NCI-H146 treated with DMSO at 0.1 percent for 48 hours (cell line): Measurements from ENCODE around the gene SUMO3.
A peak's percentile ranks its signal among the peaks of the same experiment; 100 is the strongest.
"Not testable (repeated sequence)": the region's sequence is repeated elsewhere in the genome, so short reads cannot be mapped to it uniquely, and the experiment has no call there.

ENCODE experiments used
- DNase-seq: peaks from one replicate; lab custom pipeline; 2025; ENCODE audit not compliant: unreplicated experiment; lab: John Stamatoyannopoulos, UW

The SUMO3 gene

DNA sequence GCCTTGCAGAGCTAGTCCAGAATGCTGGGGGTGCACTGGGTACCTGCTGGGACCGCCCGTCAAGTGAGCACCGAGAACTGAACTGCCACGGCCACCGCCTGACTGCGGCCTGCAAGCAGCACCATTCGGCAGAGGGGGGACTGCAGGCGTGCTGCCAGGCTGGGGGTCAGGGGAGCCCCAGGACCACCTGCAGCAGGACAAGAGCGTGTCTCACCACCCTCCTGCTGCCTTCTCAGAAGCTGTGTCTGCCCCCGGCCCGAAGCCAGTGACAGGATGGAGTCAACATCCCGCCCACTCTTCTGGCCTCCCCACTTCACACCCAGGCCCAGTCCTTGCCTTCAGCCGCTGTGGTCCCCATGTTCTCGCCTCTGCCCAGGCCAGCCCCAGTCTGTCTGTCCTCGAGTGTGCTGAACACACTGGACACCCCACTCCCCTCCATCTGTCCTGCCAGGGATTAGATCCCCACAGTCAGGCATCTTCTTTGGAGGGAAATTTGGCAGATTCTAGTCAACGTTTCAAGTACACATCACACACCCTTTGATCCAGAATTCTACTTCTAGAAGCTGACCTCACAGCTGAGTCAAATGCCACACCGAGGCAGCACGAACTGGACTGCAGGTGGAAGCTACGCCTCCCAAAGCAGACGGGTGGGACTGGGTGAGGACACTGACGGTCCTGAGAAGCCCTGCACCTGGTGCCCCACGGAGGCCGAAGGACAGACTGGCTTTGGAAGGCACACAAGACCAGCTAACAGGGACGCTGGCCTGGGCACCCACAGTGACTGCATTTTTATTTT lies 29.6 kb upstream of the SUMO3 start:
- no peak for DNase-seq

DNA sequence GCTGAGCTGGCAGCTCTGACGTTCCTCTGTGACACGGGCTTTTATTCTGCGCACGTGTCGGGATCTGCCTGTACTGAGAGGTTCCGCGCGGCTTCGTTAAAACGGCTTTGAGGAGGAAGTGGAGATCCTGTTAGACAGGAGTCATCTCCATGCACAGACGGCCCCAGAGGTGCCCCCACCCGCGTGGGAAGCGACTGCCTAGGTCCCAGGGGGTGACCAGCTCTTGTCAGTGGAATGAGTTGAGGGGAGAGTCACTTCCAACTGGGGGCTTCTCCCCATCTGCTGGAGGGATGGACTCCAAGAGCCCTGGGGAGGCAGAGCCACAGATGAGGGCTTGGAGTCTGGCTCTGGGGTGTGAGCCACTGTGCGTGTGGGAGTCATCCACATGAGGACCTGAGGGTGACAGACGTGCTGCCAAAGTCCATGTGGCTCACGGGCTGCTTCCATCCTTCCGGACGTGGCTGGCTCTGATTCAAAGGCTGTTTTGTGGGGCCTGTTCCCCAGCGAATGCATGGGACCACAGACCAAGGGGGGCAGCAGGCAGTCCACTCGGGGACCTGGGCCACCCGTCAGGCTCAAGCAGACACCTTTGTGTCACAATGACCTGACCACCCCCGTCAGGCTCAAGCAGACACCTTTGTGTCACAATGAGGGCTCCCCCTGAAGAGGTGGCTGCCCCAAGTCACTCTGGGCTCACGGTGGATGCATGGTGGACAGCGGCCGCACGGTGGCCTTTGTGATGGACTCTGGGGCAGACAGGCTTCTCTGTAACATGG lies 28.8 kb upstream of the SUMO3 start:
- no peak for DNase-seq

DNA sequence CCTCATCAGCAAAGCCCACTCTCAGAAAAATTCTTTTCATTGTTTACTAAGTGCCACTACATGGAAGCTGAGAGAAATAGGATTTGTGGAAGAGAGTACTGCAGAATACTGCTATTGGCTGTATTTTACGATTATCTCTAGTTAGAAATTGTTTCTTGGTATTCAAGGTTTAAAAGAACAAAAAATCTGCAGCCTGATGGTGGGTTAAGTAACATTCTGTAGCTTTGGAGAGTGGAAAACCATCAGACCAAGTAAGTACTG lies 28.3 kb upstream of the SUMO3 start:
- no peak for DNase-seq

DNA sequence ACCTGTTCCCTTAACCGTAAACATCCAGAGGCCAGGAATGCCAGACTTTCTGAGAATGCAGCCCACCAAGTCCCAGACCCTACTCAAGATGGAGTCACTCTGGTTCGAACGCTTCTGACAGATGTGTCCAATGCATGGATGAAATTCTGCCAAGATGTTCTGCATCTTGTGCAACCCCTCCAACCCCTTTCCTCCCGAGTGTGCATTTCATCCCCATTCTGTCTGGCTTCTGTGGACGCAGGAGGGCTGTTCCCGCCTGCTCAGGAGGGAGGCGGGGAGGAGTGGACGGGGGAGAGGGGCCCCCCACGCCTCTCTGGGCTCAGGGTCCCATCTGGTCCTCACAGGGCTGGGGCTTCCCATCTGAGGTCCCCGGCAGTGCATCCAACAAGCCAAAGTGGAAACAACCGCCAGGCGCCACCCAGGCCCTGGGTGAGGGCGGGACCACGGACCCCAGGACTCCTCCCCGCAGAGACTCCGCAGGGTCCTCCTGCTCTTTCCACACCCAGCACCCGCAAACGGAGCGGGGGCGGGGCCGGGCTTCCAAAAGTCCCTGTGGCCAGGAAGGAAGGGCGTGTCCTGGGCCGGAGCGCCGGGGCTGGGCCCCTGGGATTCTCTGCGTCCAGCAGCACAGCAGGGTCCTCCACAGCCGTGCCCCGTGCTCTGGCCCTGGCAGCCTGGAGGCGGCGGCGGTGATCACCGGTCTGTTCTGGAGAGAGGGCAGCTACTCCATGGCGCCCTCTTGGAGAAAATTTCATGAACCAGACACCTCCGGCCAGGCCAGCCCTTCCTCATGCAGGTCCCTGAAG lies 27.8 kb upstream of the SUMO3 start:
- DNase-seq: peak; percentile 4

DNA sequence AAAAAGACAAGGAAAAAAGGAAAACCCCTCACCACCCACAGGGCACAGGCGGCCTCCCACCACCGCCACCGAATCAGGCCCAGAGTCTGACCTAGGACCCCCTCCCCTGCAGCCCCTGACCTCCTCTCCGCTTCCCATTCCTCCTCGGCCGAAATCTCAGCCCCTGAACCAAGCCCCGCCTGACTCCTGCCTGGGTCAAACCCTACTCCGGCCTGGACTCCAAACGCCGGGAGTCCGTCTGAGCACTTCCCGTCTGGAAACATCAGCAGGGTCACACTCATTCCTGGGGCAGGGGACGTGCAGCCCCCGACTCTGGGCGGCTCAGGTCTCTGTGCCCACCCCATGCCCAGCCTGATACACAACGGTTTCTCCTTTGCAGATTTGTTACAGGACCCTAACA lies 26.4 kb upstream of the SUMO3 start:
- DNase-seq: no peak

DNA sequence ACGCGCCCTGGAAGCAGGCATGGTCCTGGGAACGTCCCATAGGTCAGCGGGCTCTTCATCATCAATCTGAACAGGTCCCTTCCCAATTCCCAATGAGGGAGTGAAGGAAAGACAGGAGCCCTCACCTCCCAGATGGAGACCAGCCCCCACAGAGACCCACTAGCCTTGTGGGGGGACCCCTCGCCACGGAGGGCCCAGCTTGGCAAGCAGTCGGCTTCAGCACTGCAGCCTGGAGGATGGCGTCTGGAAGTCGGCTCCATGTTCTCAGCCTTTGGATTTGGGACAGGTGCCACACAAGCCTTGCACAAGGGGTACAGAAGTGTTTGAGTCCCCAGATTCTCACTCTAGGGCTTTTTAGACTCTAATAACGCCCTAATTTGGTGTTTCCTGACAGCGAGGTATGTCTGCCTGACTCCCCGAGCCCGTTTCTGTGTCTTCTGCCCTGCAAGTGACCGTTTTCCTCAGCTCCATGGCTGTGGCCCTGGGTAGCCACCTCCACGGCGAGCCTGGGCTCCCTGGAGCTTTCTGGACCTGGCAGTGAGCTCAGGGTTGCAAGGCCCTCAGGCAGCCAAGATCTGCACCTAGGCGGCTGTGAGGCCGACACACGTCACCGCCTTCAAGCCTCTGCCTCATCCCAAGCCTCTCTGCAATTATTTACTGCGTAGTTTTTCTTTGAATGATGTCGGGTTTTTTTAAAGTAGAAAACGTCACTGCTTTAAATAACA lies 25.0 kb upstream of the SUMO3 start:
- DNase-seq: no peak

DNA sequence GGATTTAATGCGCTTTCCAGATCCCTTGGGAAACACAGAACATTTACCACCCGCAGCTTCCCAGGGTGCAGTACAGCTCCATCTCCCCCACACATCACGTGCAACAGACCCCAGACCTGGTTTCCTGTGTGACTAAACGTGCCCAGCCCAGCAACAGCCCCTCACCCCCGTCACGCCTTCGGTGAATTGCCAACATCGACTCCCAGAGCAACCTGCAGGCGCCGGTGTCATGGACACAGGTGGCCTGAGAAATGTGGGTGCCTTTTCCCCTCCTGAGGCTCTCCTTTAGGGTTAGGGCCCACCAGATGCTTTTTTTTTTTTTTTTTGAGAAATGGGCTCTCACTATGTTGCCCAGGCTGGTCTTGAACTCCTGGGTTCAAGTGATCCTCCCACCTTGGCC lies 24.2 kb upstream of the SUMO3 start:
- no peak for DNase-seq

DNA sequence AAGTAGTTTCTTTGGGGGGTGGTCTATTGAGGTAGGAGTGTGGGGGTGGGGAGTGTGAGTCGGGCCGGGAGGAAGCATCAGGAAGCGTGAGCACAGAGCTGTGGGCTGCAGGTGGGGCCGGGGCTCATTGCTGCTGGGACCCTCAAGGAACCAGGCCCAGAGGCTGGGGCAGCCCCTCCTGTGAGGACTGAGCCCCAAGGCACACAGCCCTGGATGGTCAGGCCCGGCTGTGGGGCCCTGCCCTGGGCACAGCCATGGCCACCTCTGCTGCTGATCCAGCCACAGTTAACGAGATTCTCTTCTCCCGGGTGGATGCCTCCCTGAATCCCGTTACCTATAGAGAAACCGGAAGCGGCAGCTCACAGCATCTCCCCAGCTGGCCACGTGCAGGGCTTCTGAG lies 22.9 kb upstream of the SUMO3 start:
- DNase-seq: no peak

DNA sequence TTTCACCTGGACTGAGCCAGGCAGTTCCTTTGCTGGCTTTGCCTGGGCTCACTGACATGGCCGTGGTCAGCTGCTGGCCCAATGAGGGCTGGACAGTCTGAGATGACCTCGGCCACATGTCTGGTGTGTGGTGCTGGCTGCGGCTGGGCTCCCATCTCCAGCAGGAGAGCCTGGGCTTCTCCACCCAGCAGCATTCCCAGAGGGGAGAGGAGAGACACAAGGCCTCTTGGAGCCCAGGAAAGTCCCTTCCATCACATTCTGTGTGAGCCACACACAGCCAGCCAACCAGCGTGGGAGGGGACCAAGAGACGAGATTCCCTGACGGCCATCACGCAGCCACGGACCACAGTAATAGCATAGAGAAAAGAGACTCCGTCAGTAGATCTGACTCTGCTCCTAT lies 21.1 kb upstream of the SUMO3 start:
- DNase-seq: no peak

DNA sequence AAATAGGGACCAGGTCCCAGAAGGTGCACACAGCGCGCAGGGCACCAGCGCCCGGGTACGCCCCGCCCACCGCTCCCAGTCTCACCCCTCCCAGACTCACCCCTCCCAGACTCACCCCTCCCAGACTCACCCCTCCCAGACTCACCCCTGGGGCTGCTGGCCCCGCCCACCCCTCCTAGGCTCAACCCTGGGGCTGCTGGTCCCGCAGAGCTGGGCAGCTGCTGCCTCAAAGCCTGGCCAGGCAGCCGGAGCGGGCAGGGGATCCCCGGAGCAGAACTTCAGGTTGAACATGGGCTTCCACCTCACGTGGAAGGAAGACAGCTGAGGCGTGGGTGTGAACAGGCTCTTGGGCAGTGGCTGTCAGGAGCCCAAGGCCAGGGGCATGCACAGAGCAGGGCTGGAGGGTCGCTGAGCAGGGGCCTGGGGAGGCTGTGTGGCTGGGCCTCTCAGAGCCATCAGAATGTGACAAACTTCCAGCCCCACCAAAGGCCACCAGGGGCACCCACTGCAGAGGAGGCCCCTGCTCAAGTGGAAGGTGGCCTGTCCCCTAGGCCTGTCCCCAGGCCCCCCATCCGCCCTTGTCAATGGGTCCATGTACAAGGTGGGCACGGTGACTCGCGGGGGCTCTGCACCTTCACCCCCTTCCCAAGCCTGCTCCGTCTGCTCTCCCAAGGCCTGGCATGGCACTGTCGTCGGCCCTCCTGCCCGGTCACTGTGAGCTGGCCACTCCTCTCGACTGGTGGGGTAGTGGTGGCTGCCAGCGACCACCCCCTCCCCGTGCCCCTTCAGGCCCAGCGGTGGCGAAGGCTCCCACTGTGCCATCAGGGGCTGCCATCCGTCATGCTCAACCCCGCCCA lies 20.4 kb upstream of the SUMO3 start:
- no peak for DNase-seq

DNA sequence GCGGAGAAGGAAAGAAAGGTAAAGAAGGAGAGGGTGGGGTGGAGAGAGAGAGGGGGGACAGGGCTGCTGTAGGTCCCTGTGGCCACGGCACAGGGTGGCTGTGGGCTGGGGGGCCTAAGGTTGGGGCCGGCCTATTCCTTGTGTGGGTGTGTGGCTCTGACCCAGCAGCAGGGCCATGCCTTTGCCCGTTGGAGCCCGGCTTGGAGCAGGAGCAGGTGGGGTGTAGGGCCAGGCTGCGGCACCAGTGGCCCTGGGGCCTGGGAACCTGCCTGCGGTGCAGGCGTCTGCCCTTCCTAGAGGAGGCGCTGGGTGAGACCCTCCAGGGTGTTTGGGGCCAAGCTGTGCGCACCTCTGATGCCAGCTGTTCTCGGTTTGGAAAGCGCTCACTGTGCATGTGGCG lies 19.7 kb upstream of the SUMO3 start:
- no peak for DNase-seq

DNA sequence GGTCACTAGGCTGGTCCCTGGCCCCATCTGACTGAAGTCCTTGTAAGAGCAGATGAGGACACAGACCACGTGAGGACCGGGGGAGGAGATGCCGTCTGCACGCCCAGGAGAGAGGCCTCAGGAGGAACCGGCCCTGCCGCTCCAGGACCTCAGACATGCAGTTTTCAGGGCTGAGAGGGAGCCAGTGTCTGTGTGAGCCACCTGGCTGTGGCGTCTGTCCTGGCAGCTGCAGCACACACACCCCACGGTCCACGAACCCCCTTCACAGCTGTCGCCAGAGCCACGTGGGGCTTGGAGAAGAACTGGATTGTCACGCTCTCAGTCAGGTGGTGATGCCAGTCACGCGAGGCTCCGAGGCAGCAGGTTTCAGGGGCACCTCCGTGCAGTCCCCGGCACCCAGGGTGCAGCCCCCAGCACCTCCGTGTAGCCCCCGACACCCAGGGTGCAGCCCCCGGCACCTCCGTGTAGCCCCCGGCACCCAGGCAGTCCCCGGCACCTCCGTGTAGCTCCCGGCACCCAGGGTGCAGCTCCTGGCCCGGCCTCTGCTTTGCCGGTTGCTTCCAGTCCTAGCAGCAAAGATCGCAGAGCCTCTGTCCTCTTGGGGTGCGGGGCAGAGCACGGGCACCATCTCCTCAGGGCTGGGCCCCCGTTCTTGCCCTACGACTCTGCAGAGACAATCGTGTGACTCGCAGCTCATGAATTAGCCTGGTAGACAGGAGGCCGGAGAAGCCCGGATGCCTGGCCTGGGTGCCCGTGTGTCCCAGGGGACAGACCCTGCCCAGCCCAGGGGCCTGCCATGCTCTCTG lies 19.0 kb upstream of the SUMO3 start:
- no peak for DNase-seq

DNA sequence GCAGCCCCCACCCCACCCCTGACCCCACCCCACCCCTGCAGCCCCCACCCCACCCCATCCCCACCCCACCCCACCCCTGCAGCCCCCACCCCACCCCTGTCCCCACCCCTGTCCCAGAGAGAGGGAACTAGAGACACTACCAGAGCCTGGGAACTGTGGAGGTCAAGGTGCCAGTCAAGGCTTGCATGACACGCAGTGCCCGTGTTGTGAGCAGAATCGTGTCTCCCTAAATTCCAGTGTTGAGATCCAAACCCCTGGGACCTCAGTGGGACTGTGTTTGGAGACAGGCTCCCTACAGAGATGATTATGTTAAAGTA lies 18.4 kb upstream of the SUMO3 start:
- DNase-seq: no peak

DNA sequence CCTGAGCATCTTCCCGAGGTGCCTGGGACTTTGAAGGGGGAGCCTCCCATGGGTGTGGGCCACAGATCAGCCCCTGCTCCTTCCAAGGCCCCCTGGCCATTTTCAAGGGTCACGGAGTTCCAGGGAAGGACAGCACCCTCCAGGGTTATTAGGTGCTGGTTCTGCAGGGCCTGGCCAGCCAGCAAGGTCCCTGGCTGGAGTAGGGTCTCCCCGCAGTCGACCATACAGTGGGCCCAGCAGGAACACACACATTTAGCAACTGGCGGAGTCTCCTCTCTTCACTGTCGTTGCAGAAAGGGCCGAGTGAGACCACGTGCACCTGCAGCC lies 17.7 kb upstream of the SUMO3 start:
- DNase-seq: no peak

DNA sequence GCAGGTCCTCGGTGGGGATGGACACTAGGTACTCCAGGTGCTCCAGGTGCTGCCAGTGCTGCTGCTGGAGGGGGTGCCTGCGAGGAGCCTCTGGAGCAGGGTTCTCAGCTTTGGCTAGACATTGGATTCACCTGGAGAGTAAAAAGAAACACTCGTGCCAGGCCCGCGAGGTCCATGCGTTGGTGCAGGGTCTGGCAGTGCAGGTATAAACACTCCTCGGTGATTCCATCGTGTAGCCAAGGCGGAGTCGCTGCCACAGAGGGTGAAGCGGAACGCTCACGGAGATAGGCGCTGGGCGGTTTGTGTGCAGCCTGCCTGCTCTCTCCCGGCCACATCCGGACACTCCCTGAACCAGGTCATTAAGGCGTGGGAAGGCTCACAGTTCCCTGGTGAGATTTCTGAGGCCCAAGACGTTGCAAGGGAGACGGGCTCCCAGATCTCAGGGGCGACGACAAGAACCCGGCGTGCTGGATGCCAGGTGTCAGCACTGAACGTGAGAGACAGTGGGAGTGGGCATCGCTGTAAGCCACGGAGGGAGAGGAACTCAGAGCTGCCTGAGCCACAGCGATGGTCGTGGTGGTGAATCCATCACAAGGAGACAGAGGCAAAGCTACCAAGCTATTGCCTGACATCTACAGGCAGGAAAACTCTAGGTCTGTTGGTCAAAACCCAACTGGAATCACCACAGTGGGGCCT lies 17.2 kb upstream of the SUMO3 start:
- DNase-seq: no peak

DNA sequence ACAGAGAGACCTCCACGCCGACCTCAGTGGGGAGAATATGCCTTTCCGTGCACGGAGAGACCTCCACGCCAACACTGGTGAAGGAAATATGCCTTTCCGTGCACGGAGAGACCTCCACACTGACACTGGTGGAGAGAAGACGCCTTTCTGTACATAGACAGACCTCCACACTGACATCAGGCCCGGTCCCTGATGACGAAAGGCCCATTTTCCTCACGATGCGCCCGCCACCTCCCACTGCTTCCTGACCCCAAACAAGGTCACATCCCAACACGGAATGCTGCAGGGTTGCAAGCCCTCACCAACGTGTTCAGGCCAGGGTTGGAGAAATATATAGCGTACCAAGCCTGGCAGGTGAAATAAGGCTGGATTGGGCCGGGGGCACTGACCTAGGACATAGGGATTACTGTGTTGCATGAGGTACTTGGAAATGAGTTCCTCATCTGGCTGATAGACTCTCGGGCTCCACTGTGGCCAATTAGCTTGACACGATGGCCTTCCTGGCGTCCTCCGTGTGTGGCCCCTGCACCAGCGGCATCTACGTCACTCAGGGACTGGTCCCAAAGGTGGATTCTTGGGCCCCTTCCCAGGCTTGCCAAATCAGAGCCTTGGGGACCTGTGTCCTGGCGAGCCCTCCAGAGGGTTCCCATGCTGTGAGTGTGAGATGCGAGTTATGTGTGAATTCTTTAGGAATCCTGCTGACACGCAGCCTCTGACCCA lies 16.5 kb upstream of the SUMO3 start:
- no peak for DNase-seq

DNA sequence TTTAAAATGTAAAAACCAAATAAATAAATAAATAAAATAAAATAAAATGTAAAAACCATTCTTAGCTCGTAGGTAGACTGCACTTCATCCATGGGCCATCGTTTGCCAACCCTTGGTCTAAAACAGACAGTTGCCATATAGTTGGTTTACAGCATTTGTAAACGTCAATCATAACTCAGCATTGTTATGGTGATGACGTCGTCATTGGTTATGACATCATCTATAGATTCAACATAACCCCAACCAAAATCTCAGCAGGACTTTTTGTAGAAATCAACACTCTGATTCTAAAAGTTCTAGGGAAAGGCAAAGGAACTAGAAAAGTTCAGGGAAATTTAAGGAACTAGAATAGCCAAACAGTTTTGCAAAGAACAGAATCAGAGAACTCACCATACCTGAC lies 15.8 kb upstream of the SUMO3 start:
- no peak for DNase-seq

DNA sequence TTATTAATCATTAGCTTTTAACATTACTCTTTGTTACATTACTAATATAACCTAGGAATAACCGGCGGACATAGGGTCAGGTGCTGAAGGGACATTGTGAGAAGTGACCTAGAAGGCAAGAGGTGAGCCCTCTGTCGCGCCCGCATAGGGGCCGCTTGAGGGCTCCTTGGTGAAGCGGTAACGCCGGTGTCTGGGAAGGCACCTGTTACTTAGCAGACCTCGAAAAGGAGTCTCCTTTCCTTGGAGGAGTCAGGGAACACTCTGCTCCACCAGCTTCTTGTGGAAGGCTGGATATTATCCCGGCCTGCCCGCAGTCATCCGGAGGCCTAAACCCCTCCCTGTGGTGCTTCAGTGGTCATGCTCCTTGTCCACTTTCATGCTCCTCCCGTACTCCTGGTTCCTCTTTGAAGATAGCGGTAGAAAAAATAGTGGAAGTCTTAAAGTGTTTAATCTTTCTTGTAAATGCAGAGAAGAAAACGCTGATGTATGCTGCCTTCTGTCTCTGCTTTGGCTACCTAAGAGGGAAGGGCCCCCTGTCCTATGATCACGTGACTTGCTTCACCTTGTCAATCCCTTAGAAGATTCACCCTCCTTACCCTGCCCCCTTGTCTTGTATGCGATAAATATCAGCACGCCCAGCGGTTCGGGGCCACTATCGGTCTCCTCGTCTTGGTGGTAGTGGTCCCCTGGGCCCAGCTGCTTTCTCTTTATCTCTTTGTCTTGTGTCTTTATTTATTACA lies 14.8 kb upstream of the SUMO3 start:
- not testable (repeated sequence) for DNase-seq
